IPS-11a (cell line): Measurements from ENCODE around the gene ALX4.

Experiments used
- H3K4me3 ChIP-seq: one replicate; pipeline ENCODE4 v1.5.1; 2013; ENCODE audit warnings: low read depth, low read length, control low read depth

The ALX4 gene

GRCh38 chr11:44269369-44270351 is 40.3 kb downstream of the ALX4 start:
- H3K4me3 ChIP-seq = no peak overlapping the region

GRCh38 chr11:44268614-44269080 is 41.3 kb downstream of the ALX4 start:
- no peak overlapping the region for H3K4me3 ChIP-seq

- H3K4me3 ChIP-seq = no peak overlapping the region
Measured at GRCh38 chr11:44267750-44268613, 42.0 kb downstream of the ALX4 start.

- no peak overlapping the region for H3K4me3 ChIP-seq
Measured at GRCh38 chr11:44267006-44267749, 42.8 kb downstream of the ALX4 start.

GRCh38 chr11:44266056-44266780 is 43.7 kb downstream of the ALX4 start:
- H3K4me3 ChIP-seq = no peak overlapping the region

- no peak overlapping the region for H3K4me3 ChIP-seq
Measured at GRCh38 chr11:44264761-44265160, 45.2 kb downstream of the ALX4 start.

GRCh38 chr11:44264438-44264749 is 45.5 kb downstream of the ALX4 start:
- H3K4me3 ChIP-seq = no peak overlapping the region

GRCh38 chr11:44263738-44264437 is 46.1 kb downstream of the ALX4 start:
- no peak overlapping the region for H3K4me3 ChIP-seq

- no peak overlapping the region for H3K4me3 ChIP-seq
Measured at GRCh38 chr11:44261800-44262591, 47.9 kb downstream of the ALX4 start.

- H3K4me3 ChIP-seq = no peak overlapping the region
Measured at GRCh38 chr11:44260081-44260480, 49.9 kb downstream of the ALX4 start.

GRCh38 chr11:44258839-44259420 is 51.0 kb downstream of the ALX4 start:
- H3K4me3 ChIP-seq = no peak overlapping the region

GRCh38 chr11:44258190-44258489 is 51.8 kb downstream of the ALX4 start:
- no peak overlapping the region for H3K4me3 ChIP-seq

GRCh38 chr11:44257338-44258189 is 52.4 kb downstream of the ALX4 start:
- H3K4me3 ChIP-seq = no peak overlapping the region

GRCh38 chr11:44256673-44257291 is 53.2 kb downstream of the ALX4 start:
- H3K4me3 ChIP-seq = no peak overlapping the region

- no peak overlapping the region for H3K4me3 ChIP-seq
Measured at GRCh38 chr11:44255406-44256071, 54.4 kb downstream of the ALX4 start.

- H3K4me3 ChIP-seq = no peak overlapping the region
Measured at GRCh38 chr11:44252999-44253602, 56.8 kb downstream of the ALX4 start.
